ENCODE results near the gene TNKS2. TPM values are rescaled to one million over a fixed set of nuclear protein-coding genes. Genes with fewer than 3 reads are reported as not detected.

Gene TNKS2
- total RNA-seq, 1 donor from 2014 or later, result 53.7 TPM

GRCh38 chr10:91908337-91909116 is 110.3 kb downstream of the TNKS2 start:
- H3K36me3 Mint-ChIP-seq, result peaks cover 6% of the 10 kb centered on the region
- H3K4me1 Mint-ChIP-seq, result peaks cover 18% of the 10 kb centered on the region
- H3K4me3 Mint-ChIP-seq, result peak overlapping the region; percentile 87
- H3K27me3 Mint-ChIP-seq (ENCODE audit: low read depth), result peaks cover 4% of the 10 kb centered on the region
- no peak for TF ChIP-seq CTCF (IDR thresholded peaks at IDR 0.05; ENCODE audit: unreplicated experiment)
- H3K27ac Mint-ChIP-seq, result peak overlapping the region; percentile 88
- H3K9me3 Mint-ChIP-seq, result no peaks in the 10 kb centered on the region
- peak; percentile 41 to 71 for DNase-seq (ENCODE audit: low spot score in 2 of 2, unreplicated experiment in 2 of 2)

- Mint-ChIP-seq H3K4me1 (peaks cover 18% of the 10 kb centered on the region), H3K27me3 (ENCODE audit: low read depth) (peaks cover 11% of the 10 kb centered on the region), H3K36me3 (peaks cover 6% of the 10 kb centered on the region), H3K4me3 (peak within 1 kb of the TSS; percentile 87), H3K9me3 (no peaks in the 10 kb centered on the region), H3K27ac (peak within 1 kb of the TSS; percentile 88)
- peak; percentile 39 to 73 for DNase-seq (ENCODE audit: low spot score in 2 of 2, unreplicated experiment in 2 of 2)
- no peak for TF ChIP-seq CTCF (IDR thresholded peaks at IDR 0.05; ENCODE audit: unreplicated experiment)
Measured at GRCh38 chr10:91909117-91909677, 111.0 kb downstream of the TNKS2 start, which contains the start of gene FGFBP3. FGFBP3 (minus strand) TSS chr10:91909486; CDS start chr10:91908969, 517 bp downstream.

- DNase-seq (ENCODE audit: low spot score in 2 of 2, unreplicated experiment in 2 of 2), result no peak
- Mint-ChIP-seq H3K4me1 (peaks cover 18% of the 10 kb centered on the region), H3K9me3 (no peaks in the 10 kb centered on the region), H3K27me3 (ENCODE audit: low read depth) (peaks cover 18% of the 10 kb centered on the region), H3K4me3 (no peak overlapping the region), H3K36me3 (peaks cover 4% of the 10 kb centered on the region), H3K27ac (no peak overlapping the region)
- TF ChIP-seq CTCF (IDR thresholded peaks at IDR 0.05; ENCODE audit: unreplicated experiment), result no peak
Measured at GRCh38 chr10:91910467-91910866, 112.2 kb downstream of the TNKS2 start.

Other genes starting within 250 kb of the TNKS2 start
- gene PPP1R3C, start 165.4 kb upstream of the TNKS2 start, total RNA-seq, result 9.2 to 9.9 TPM (median 9.7 TPM) in 3 replicates
- gene FGFBP3, start 111.1 kb downstream of the TNKS2 start, total RNA-seq, result 3.5 to 3.7 TPM (median 3.6 TPM) in 3 replicates
- gene BTAF1, start 125.3 kb downstream of the TNKS2 start, total RNA-seq, result 54.2 to 57.1 TPM (median 55.3 TPM) in 3 replicates

Data from mesothelial cell of epicardium (in vitro differentiated cells).